Ovary (tissue), 3 donors: ENCODE measurements around the gene THSD4.

Source experiments
- POLR2A ChIP-seq: fragments of 450-650 bp; IDR thresholded peaks from one replicate; pipeline ENCODE4 v1.6.1; 2017; ENCODE audit warnings: antibody characterized with exemption, mild to moderate bottlenecking, moderate library complexity
- TF ChIP-seq, protein P1 (sequence below), 3 donors: fragments of 450-650 bp in 2 of 3; fragments of 200-600 bp in 1 of 3; IDR thresholded peaks; one replicate each; pipeline versions ENCODE4 v1.5.1 to v1.8.0; 2016 to 2022; ENCODE audit warnings: antibody characterized with exemption in 3 of 3, mild to moderate bottlenecking in 1 of 3
- donor health status: DM: no; HTN: no; CAD: no.

- TF ChIP-seq POLR2A: no peak
- TF ChIP-seq, protein P1, sequence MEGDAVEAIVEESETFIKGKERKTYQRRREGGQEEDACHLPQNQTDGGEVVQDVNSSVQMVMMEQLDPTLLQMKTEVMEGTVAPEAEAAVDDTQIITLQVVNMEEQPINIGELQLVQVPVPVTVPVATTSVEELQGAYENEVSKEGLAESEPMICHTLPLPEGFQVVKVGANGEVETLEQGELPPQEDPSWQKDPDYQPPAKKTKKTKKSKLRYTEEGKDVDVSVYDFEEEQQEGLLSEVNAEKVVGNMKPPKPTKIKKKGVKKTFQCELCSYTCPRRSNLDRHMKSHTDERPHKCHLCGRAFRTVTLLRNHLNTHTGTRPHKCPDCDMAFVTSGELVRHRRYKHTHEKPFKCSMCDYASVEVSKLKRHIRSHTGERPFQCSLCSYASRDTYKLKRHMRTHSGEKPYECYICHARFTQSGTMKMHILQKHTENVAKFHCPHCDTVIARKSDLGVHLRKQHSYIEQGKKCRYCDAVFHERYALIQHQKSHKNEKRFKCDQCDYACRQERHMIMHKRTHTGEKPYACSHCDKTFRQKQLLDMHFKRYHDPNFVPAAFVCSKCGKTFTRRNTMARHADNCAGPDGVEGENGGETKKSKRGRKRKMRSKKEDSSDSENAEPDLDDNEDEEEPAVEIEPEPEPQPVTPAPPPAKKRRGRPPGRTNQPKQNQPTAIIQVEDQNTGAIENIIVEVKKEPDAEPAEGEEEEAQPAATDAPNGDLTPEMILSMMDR (IDR thresholded peaks at IDR 0.05): no peak
Observed at GRCh38 chr15:71809346-71809745, 694.1 kb downstream of the THSD4 start.
